ENCODE data around the gene SSH2. TPM values are rescaled to one million over a fixed set of nuclear protein-coding genes. Genes with fewer than 3 reads are reported as not detected.

The SSH2 gene
- total RNA-seq, 1 donor from 2014 or later: 12.2 TPM

DNA sequence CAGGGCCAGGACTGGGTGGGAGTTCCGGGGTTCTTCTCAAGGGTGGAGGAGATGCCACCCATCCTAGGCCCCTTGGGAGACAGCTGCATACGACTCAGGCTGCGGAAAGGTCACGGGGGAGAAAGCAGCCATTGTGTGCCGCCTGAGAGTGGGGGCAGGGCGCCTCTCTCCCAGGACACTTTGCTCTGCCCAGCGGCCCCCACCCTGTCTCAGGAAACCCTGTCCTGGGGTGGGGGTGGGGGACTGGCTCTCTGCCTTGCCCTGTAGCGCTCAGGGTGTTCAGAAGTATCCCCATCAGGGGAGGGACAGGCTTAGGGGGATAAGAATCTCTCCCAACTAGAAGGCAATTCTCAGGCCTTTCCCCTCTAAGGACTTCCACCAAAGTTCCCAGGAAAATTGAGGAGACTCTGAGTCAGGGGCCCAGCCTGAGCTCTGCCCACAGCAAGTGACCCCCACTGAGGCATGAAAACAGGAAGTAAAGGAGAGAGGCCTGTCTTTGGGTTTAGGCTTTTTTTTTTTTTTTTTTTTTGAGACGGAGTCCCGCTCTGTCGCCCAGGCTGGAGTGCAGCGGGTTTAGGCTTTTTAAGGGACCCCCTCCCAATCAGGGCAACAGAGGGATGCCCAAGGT lies 345.5 kb downstream of the SSH2 start:
- Histone ChIP-seq H3K9ac (no peak overlapping the region), H3K4me2 (peak overlapping the region; percentile 60), H3K27me3 (no peaks in the 10 kb centered on the region), H3K27ac (no peak overlapping the region), H3K4me3 (no peak overlapping the region), H2AFZ (replicated peaks) (no peak overlapping the region), H3F3A (ENCODE audit: low read depth) (peaks cover 12% of the 10 kb centered on the region), H4K20me1 (ENCODE audit: low read depth) (peaks cover 79% of the 10 kb centered on the region), H3K4me1 (peaks cover 32% of the 10 kb centered on the region), H3K79me2 (ENCODE audit: low read depth) (peaks cover 61% of the 10 kb centered on the region), H3K36me3 (no peaks in the 10 kb centered on the region), H3K9me3 (ENCODE audit: low read depth) (no peaks in the 10 kb centered on the region)
- DNase-seq (ENCODE audit: low spot score): no peak
- Mint-ChIP-seq H3K4me3 (peak overlapping the region; percentile 43), H3K27ac (peak overlapping the region; percentile 68), H3K27me3 (ENCODE audit: insufficient read depth, low read depth) (peaks cover 5% of the 10 kb centered on the region), H3K36me3 (peaks cover 4% of the 10 kb centered on the region), H3K9me3 (no peaks in the 10 kb centered on the region), H3K4me1 (peaks cover 29% of the 10 kb centered on the region)
- no peak for TF ChIP-seq EZH2 (IDR thresholded peaks at IDR 0.05)

DNA sequence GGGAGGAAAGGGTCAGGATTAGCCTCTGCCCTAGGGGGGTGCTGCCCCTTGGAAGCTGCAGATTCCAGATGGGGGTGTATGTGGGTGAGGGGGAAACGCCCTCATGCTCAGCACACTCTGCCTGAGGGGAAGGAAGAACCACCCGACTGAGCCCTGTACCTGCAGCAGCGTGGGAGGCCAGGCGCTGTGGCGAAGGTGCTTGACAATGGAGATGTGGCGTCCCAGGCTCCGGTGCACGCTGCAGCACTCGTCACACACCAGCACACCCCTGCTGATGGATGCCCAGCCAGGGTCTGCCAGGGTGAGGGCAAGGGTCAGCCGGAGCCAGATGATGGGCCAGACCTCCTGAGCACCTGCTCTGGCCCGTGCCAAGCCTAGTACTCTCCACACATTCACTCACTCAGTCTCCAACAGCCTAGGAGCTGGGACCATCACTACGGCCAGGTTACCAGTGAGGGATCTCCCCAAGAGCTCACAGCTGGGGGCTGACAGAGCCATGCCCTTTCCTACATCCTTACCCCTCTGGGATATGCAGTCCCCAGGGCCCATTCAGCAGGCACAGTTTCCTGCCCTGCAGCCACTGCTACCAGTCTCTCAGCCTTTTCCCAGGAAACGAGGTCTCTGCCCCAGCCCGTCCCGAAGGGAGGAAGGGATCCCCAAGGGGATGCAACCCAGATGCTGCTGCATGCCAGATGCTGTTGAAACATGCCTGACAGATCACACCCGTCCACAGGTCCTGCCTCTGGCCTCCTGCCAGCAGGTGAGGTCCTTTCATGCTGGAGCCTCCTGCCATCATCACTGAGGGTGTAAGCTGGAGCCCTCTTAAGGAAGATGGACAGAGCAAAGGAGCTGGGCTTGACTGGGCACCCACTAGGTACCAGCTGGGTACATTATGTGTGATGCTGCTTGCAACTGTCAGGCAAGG lies 346.4 kb downstream of the SSH2 start:
- H3K4me1 Mint-ChIP-seq: peaks cover 29% of the 10 kb centered on the region
- Histone ChIP-seq H4K20me1 (ENCODE audit: low read depth) (peaks cover 80% of the 10 kb centered on the region), H3F3A (ENCODE audit: low read depth) (peaks cover 12% of the 10 kb centered on the region), H3K4me2 (no peak overlapping the region), H3K79me2 (ENCODE audit: low read depth) (peaks cover 57% of the 10 kb centered on the region), H2AFZ (replicated peaks) (no peak overlapping the region), H3K9ac (no peak overlapping the region), H3K36me3 (no peaks in the 10 kb centered on the region), H3K27ac (no peak overlapping the region), H3K4me3 (no peak overlapping the region), H3K27me3 (no peaks in the 10 kb centered on the region), H3K4me1 (peaks cover 32% of the 10 kb centered on the region), H3K9me3 (ENCODE audit: low read depth) (no peaks in the 10 kb centered on the region)
- no peak for DNase-seq (ENCODE audit: low spot score)
- H3K36me3 Mint-ChIP-seq: peaks cover 4% of the 10 kb centered on the region
- peaks cover 5% of the 10 kb centered on the region for H3K27me3 Mint-ChIP-seq (ENCODE audit: insufficient read depth, low read depth)
- H3K27ac Mint-ChIP-seq: no peak overlapping the region
- no peak for TF ChIP-seq EZH2 (IDR thresholded peaks at IDR 0.05)
- TF ChIP-seq EZH2phosphoT487 (IDR thresholded peaks at IDR 0.05): no peak
- TF ChIP-seq, protein P1, sequence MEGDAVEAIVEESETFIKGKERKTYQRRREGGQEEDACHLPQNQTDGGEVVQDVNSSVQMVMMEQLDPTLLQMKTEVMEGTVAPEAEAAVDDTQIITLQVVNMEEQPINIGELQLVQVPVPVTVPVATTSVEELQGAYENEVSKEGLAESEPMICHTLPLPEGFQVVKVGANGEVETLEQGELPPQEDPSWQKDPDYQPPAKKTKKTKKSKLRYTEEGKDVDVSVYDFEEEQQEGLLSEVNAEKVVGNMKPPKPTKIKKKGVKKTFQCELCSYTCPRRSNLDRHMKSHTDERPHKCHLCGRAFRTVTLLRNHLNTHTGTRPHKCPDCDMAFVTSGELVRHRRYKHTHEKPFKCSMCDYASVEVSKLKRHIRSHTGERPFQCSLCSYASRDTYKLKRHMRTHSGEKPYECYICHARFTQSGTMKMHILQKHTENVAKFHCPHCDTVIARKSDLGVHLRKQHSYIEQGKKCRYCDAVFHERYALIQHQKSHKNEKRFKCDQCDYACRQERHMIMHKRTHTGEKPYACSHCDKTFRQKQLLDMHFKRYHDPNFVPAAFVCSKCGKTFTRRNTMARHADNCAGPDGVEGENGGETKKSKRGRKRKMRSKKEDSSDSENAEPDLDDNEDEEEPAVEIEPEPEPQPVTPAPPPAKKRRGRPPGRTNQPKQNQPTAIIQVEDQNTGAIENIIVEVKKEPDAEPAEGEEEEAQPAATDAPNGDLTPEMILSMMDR (IDR thresholded peaks at IDR 0.05): no peak
- no peaks in the 10 kb centered on the region for H3K9me3 Mint-ChIP-seq
- peak overlapping the region; percentile 60 for H3K4me3 Mint-ChIP-seq

DNA sequence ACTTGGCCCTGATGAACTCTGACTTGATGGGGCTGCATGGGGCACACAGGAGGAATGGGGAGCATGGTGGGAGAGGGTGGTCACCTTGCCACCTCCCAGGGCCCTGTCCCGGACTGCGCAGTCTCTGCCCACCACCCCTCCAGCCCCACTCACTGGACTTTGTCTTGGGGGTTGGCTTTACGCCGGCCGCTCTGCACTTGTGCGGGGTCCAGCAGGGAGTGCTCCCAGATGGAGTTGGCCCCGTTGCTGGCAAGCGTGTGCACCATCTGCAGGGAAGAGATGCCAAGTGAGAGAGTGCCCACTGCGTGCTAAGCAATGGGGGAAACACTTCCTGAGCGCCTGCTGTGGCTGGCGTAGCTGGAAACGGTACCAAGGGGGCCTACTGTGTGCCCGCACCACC lies 347.3 kb downstream of the SSH2 start:
- H3K36me3 ChIP-seq: no peaks in the 10 kb centered on the region

More for the DNA sequence above, 347.3 kb downstream of the SSH2 start:
- peaks cover 4% of the 10 kb centered on the region for H3K36me3 Mint-ChIP-seq
- no peaks in the 10 kb centered on the region for H3K9me3 ChIP-seq (ENCODE audit: low read depth)
- no peak overlapping the region for H3K9ac ChIP-seq
- H4K20me1 ChIP-seq (ENCODE audit: low read depth): peaks cover 71% of the 10 kb centered on the region
- no peak overlapping the region for H3K27ac Mint-ChIP-seq
- TF ChIP-seq, protein P1 (IDR thresholded peaks at IDR 0.05): no peak
- TF ChIP-seq EZH2 (IDR thresholded peaks at IDR 0.05) (no peak), EZH2phosphoT487 (IDR thresholded peaks at IDR 0.05) (no peak)
- H3K27me3 ChIP-seq: no peaks in the 10 kb centered on the region
- H3K9me3 Mint-ChIP-seq: no peaks in the 10 kb centered on the region
- peaks cover 24% of the 10 kb centered on the region for H3K4me1 Mint-ChIP-seq
- no peak overlapping the region for H3K4me2 ChIP-seq
- H3K4me1 ChIP-seq: peaks cover 25% of the 10 kb centered on the region
- H3K79me2 ChIP-seq (ENCODE audit: low read depth): peaks cover 49% of the 10 kb centered on the region
- H3K27ac ChIP-seq: no peak overlapping the region
- H2AFZ ChIP-seq (replicated peaks): no peak overlapping the region
- H3F3A ChIP-seq (ENCODE audit: low read depth): peaks cover 12% of the 10 kb centered on the region
- H3K4me3 Mint-ChIP-seq: no peak overlapping the region
- H3K27me3 Mint-ChIP-seq (ENCODE audit: insufficient read depth, low read depth): peaks cover 6% of the 10 kb centered on the region
- no peak for DNase-seq (ENCODE audit: low spot score)
- H3K4me3 ChIP-seq: no peak overlapping the region

All from neural progenitor cell (in vitro differentiated cells).